ENCODE results near the gene HS1BP3. TPM values are rescaled to one million over a fixed set of nuclear protein-coding genes. Genes with fewer than 3 reads are reported as not detected.

HS1BP3 gene
- total and polyA plus RNA-seq, 2 donors (not counting 3 experiments of a cell fraction or from before 2014, with no cell fraction given): 27.4 to 33.1 TPM

DNA sequence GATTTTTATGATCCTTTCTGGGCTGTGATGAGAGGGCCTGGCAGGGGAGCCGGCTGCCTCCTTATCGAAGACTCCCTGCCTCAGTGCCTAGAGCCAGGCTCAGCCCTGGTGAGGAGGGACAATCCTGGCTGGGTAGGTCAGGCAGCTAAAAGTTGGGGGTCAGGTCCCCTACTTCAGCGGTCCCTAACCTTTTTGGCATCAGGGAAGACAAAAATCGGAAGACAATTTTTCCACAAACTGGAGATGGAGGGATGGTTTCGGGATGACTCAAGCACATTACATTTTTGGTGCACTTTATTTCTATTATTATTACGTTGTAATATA lies 53.1 kb downstream of the HS1BP3 start:
- DNase-seq (ENCODE audit: low read depth, low spot score) (no peak), FAIRE-seq (no peak)
- intact Hi-C loops (cut with micrococcal nuclease): loop anchor here (1.0 kb wide), 7 partner anchors 13 to 146 kb away; no protein-coding TSS in a partner anchor
- Histone ChIP-seq H3K79me2 (ENCODE audit: control insufficient read depth, insufficient read depth, low read length) (no peaks in the 10 kb centered on the region), H3K27me3 (ENCODE audit: control insufficient read depth in 2 of 2, insufficient read depth in 2 of 2, low read length in 2 of 2) (no peaks in the 10 kb centered on the region), H3K4me3 (replicated peaks in 1 of 3; ENCODE audit: insufficient read depth in 1 of 3, low read depth in 1 of 3, low read length in 3 of 3) (no peak overlapping the region), H3K9ac (replicated peaks; ENCODE audit: extremely low read depth, insufficient read depth, low read length) (peak overlapping the region; percentile 26), H3K4me2 (ENCODE audit: insufficient read depth, low read length) (no peak overlapping the region), H3K4me1 (ENCODE audit: control insufficient read depth, extremely low read depth, insufficient read depth, low read length) (peaks cover 61% of the 10 kb centered on the region), H3K36me3 (ENCODE audit: control insufficient read depth in 2 of 2, extremely low read depth in 1 of 2, insufficient read depth in 2 of 2, low read length in 2 of 2) (no peaks in the 10 kb centered on the region), H2AFZ (ENCODE audit: low read depth, low read length) (no peak overlapping the region), H3K9me3 (replicated peaks; ENCODE audit: control insufficient read depth, insufficient read depth, low read length) (no peaks in the 10 kb centered on the region), H3K27ac (ENCODE audit: insufficient read depth, low read depth, low read length) (peak overlapping the region; percentile 95), H3K9me1 (replicated peaks; ENCODE audit: control insufficient read depth, extremely low read depth, insufficient read depth, low read length) (no peaks in the 10 kb centered on the region), H4K20me1 (replicated peaks; ENCODE audit: control insufficient read depth, extremely low read depth, insufficient read depth, low read length) (no peaks in the 10 kb centered on the region)
- ChIA-PET POLR2A (interaction anchor here (2.4 to 4.0 kb wide), 4 partner anchors 18 to 151 kb away, joined by 9 to 38 read pairs (median 17); partner anchors contain the start of gene RHOB), CTCF (interaction anchor here (1.7 to 4.3 kb wide), 4 partner anchors 11 to 154 kb away, joined by 5 to 23 read pairs (median 8); no protein-coding TSS in a partner anchor)
- TF ChIP-seq MAX (IDR thresholded peaks at IDR 0.05; ENCODE audit: insufficient read depth, insufficient read length) (no peak), MYC (IDR thresholded peaks at IDR 0.05; ENCODE audit: low read depth, low read length) (no peak), POLR2AphosphoS5 (IDR thresholded peaks at IDR 0.05; ENCODE audit: insufficient read depth, low read depth, low read length) (no peak), JUN (IDR thresholded peaks at IDR 0.05; ENCODE audit: borderline replicate concordance, insufficient read depth, insufficient read length, low read depth) (no peak), GATA2 (IDR thresholded peaks at IDR 0.05; ENCODE audit: insufficient read depth, insufficient read length, low read depth, low read length) (no peak), POLR2A (IDR thresholded peaks at IDR 0.05; ENCODE audit: low read depth, low read length) (no peak), EZH2 (IDR thresholded peaks at IDR 0.05; ENCODE audit: borderline replicate concordance, low read depth, low read length, severe bottlenecking) (no peak), FOS (IDR thresholded peaks at IDR 0.05; ENCODE audit: borderline replicate concordance, insufficient read depth, low read length) (no peak), CTCF (IDR thresholded peaks at IDR 0.05; ENCODE audit: extremely low read depth in 1 of 2, insufficient read depth in 1 of 2, low read depth in 1 of 2, low read length in 2 of 2) (no peak)
- no TSS peak for BruUV-seq (replicated peaks)
- dilution Hi-C loops (cut with MboI; ENCODE audit: extremely low pct_ligation_motif_present, low sequenced_read_pairs): no loop called here
